GM21576 (cell line): ENCODE results near the gene TRIP13.
"Not testable (repeated sequence)": the region's sequence is repeated elsewhere in the genome, so short reads cannot be mapped to it uniquely, and the experiment has no call there.

Experiments used
- ATAC-seq: cut with Tn5 transposase; IDR thresholded peaks from one replicate; pipeline ENCODE4 v1.9.1; 2021; ENCODE audit warnings: mild to moderate bottlenecking, moderate library complexity; ENCODE audit not compliant: unreplicated experiment

TRIP13 gene

GRCh38 chr5:934381-934967 is 41.8 kb downstream of the TRIP13 start:
- not testable (repeated sequence) for ATAC-seq

DNA sequence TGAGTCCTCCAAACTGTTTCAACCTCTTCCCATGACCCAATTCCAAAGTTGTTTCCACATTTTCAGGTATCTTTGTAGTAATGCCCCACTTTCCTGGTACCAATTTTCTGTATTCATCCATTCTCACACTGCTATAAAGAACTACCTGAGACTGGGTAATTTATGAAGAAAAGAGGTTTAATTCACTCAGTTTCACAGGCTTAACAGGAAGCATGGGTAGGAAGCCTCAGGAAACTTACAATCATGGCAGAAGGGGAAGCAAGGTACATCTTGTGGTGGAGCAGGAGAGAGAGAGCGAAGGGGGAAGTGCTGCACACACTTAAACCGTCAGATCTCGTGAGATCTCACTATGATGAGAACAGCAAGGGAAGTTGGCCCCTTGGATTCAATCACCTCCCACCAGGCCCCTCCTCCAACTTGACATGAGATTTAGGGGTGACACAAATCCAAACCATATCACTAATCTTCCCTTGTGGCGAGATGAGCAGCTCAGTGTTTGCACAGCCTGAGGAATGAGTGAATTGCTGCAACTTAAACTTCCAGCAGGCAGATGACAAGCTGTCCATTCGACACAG is 42.9 kb downstream of the TRIP13 start:
- ATAC-seq: no peak

GRCh38 chr5:936149-937144 is 43.8 kb downstream of the TRIP13 start:
- no peak for ATAC-seq

GRCh38 chr5:937151-937924 is 44.7 kb downstream of the TRIP13 start:
- no peak for ATAC-seq

- ATAC-seq: no peak
Observed at GRCh38 chr5:939368-939767, 46.7 kb downstream of the TRIP13 start.

- not testable (repeated sequence) for ATAC-seq
Observed at GRCh38 chr5:940741-941140, 48.1 kb downstream of the TRIP13 start.

DNA sequence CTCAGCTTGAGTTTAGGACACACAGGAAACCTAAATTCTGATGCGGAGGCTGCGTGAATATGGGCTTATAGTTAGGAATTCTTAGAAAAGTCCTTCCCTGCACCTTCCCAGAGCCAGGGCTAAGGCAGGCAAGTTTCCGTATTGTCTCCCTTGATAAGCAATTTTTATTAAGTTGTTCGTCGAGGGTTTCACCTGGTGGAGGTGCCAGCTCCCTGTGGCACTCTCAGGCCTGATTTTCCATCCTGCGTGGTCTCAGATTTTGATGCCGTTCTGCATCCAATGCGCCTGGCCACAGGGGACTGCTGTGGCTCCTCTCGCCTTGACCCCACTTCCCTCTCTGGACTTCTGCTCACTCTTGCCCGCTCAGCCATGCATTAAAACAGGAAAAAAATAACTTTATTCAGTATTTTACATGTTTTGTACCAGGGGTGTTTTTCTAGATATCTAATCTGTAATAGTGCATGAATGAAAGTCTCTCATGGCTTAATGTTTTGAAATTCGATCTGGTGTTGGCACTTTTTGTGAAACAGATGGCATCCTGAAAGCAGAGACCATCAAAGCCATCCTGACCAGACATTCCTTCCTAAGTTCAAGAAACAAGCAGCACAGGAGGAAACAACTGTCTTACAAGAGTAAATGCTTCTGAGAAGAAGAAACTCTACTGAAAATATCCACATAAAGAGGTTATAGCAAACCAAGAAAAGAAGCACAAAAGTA is 50.7 kb downstream of the TRIP13 start:
- no peak for ATAC-seq

GRCh38 chr5:943918-944620 is 51.4 kb downstream of the TRIP13 start:
- ATAC-seq: no peak

- no peak for ATAC-seq
Observed at GRCh38 chr5:944621-944927, 51.9 kb downstream of the TRIP13 start.

- ATAC-seq: no peak
Observed at GRCh38 chr5:944992-945685, 52.5 kb downstream of the TRIP13 start.

- no peak for ATAC-seq
Observed at GRCh38 chr5:945691-946551, 53.2 kb downstream of the TRIP13 start.

DNA sequence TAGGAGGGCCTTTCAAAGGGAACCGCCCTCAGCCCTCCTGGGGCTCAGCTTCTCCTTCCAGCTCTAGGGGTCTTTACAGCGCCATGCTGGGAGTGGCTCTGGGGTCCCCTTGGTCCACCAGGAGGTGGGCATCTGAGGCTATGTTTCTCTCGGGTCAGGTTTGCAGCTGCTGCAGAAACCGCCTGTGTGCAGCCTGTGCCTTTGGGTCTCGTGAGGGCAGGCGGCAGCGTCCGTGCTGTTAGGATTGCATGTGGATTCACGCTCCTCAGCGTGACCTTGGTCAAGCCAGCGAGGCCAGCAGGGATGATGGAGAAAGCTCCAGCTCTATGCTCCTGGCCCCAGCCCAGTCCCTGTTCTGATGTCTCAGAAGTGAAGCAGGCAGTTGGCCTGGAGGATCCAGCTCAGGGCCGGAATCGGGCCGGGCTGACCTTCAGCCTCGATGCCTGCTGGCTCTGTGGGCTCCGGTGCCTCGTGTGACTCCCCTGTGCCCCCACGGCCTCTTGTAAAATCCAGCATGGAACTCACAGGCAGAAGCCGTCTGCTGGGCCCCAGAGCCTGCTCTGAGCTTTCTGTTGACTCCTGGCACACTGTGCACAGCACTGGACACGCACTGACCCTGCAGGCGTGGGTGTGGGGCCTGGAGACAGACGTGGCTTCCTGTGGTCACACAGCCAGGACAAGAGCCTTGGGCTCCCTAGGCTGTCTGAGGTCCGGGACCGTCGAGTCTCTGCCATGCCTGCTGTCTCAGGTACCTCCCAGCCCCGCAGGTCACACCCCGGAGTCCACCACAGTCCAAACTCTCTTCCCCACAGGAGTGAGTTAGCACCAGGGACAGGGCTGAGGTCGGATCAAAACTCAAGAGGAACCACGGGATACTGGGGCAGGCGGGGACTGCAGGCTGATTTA is 54.3 kb downstream of the TRIP13 start:
- ATAC-seq: no peak

DNA sequence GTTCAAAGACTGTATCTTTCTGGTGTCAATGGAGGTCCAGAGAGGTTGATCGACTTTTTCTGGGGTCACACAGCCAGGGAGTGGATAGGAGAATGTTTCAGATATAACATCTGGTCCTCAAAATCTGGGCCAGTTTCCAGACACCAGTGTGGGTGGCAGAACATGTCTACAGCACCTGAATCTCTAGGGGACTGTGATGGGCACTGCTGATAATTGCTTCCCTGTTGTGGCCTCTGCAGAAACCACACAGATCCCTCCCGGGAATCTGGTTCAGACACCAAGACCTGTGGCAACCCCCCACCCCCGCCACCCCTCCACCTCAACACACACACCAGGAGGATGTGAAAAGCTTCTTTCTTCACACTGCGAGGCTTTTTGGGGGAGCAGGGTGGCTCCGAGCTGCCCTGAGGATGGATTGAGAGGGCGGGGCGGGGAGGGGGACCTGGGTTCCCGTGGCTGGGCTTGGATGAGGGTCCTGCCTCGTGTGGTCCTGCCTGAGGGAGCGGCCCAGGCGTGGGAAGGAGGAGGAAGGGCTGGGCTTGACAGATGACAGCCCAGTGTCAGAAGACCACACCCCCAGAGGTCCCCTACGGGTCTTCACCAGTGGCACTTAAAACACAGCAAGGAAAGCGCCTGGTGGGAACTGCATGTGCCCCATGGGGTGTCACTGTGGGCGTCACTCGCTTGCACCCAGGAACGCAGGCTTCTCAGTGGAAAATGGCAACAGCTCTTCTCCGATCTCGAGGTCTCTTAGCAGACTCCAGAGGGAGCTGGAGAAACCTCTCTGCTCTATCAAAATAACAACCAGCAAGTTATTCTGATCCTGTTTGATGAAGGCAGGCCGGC is 55.2 kb downstream of the TRIP13 start:
- no peak for ATAC-seq

GRCh38 chr5:948472-949274 is 56.0 kb downstream of the TRIP13 start:
- no peak for ATAC-seq

GRCh38 chr5:949275-949543 is 56.5 kb downstream of the TRIP13 start:
- ATAC-seq: no peak
